GM12878 (cell line): Measurements from ENCODE around the gene TNFRSF1A. TPM values are rescaled to one million over a fixed set of nuclear protein-coding genes. Genes with fewer than 3 reads are reported as not detected.

Experiments
- ATAC-seq: fragments of 200-7000 bp; cut with Tn5 transposase; 3 replicates; pipeline ENCODE4 v1.9.1; 2020; ENCODE audit warnings: mild to moderate bottlenecking, moderate library complexity
- BruUV-seq: library from RNA; stranded (reverse); fragments of 400-500 nt; replicated peaks from 2 replicates; lab custom pipeline; 2021; lab: Mats Ljungman, UMichigan
- CTCF ChIA-PET: fragments of 300-600 bp; sonication (Branson Sonifier 250); formaldehyde crosslinking; extraction: SDS; loops from one replicate; lab custom pipeline; 2021; ENCODE audit warnings: inconsistent platforms; lab: Yijun Ruan, JAX
- POLR2A ChIA-PET: fragments of 350-600 bp; formaldehyde crosslinking; extraction: SDS; loops from one replicate; lab custom pipeline; 2021; ENCODE audit warnings: inconsistent platforms; lab: Charles Lee
- RAD21 ChIA-PET: fragments of 300-600 bp; sonication (Branson Sonifier 250); formaldehyde crosslinking; loops from one replicate; lab custom pipeline; 2023; ENCODE audit warnings: antibody characterized with exemption; ENCODE audit not compliant: unreplicated experiment; lab: Charles Lee
- SMC1A ChIA-PET: fragments of 300-600 bp; sonication (Branson Sonifier 250); formaldehyde crosslinking; loops from one replicate; lab custom pipeline; 2023; ENCODE audit not compliant: unreplicated experiment, uncharacterized antibody; lab: Charles Lee
- DNase-seq: peaks from one replicate; pipeline ENCODE4 v3.0.0-alpha.2; 2011; ENCODE audit warnings: low read depth, low spot score
- FAIRE-seq: peaks from 3 replicates; lab custom pipeline; 2011; peaks lifted over from hg19 to GRCh38; lab: Jason Lieb, UNC
- H2AFZ ChIP-seq: 2 replicates; pipeline ENCODE4 v1.6.0; 2011; ENCODE audit warnings: low read depth, low read length, control low read depth; ENCODE audit not compliant: control insufficient read depth
- H3K27ac ChIP-seq: 2 replicates; pipeline ENCODE4 v1.5.1; 2011; ENCODE audit warnings: control low read depth; ENCODE audit not compliant: control insufficient read depth, insufficient read depth
- H3K27me3 ChIP-seq, 2 experiments: replicated peaks in 1 of 2; 2 replicates each; pipeline versions ENCODE4 v1.6.0 to v1.6.1; 2011; ENCODE audit warnings: low read length in 1 of 2; ENCODE audit not compliant: control insufficient read depth in 2 of 2, insufficient read depth in 2 of 2
- H3K36me3 ChIP-seq, 2 experiments: 2 replicates each; pipeline ENCODE4 v1.5.1; 2011; ENCODE audit warnings: low read length in 1 of 2; ENCODE audit not compliant: control insufficient read depth in 2 of 2, insufficient read depth in 2 of 2
- H3K4me1 ChIP-seq: 2 replicates; pipeline ENCODE4 v1.6.1; 2011; ENCODE audit warnings: mild to moderate bottlenecking, low read length, moderate library complexity, mixed read lengths; ENCODE audit not compliant: control insufficient read depth, insufficient read depth
- H3K4me2 ChIP-seq: 2 replicates; pipeline ENCODE4 v1.6.0; 2011; ENCODE audit warnings: control low read depth; ENCODE audit not compliant: control insufficient read depth, insufficient read depth
- H3K4me3 ChIP-seq: fragments of 200-600 bp; sonication (generic); 2 replicates; pipeline ENCODE4 v1.5.1; 2016
- H3K79me2 ChIP-seq: 2 replicates; pipeline ENCODE4 v1.6.0; 2011; ENCODE audit warnings: low read length; ENCODE audit not compliant: control insufficient read depth, insufficient read depth
- H3K9ac ChIP-seq: 2 replicates; pipeline ENCODE4 v1.8.0; 2011; ENCODE audit warnings: low read length, control low read depth, mixed read lengths; ENCODE audit not compliant: control insufficient read depth, insufficient read depth
- H3K9me3 ChIP-seq: replicated peaks from 3 replicates; pipeline ENCODE4 v1.5.1; 2011; ENCODE audit warnings: mild to moderate bottlenecking, low read length; ENCODE audit not compliant: control insufficient read depth, insufficient read depth
- H4K20me1 ChIP-seq: 2 replicates; pipeline ENCODE4 v1.6.0; 2011; ENCODE audit not compliant: control insufficient read depth, insufficient read depth
- GABPA ChIP-seq: IDR thresholded peaks from 2 replicates; pipeline ENCODE4 v1.6.1; 2014; ENCODE audit warnings: antibody characterized with exemption, low read depth, mild to moderate bottlenecking, inconsistent platforms
- IRF4 ChIP-seq: IDR thresholded peaks from 2 replicates; pipeline ENCODE4 v1.6.1; 2011; ENCODE audit warnings: low read depth, low read length
- KDM1A ChIP-seq: fragments of 200-600 bp; sonication (generic); IDR thresholded peaks from 2 replicates; pipeline ENCODE4 v1.6.1; 2016; ENCODE audit warnings: borderline replicate concordance
- SPI1 ChIP-seq: IDR thresholded peaks from 2 replicates; pipeline ENCODE4 v1.6.1; 2011; ENCODE audit warnings: low read depth, mild to moderate bottlenecking, low read length, moderate library complexity, borderline replicate concordance; ENCODE audit not compliant: insufficient read depth
- TAF1 ChIP-seq: IDR thresholded peaks from 2 replicates; pipeline ENCODE4 v1.6.1; 2011; ENCODE audit warnings: mild to moderate bottlenecking, low read depth, low read length, borderline replicate concordance
- ZNF274 ChIP-seq: IDR thresholded peaks from one replicate; pipeline ENCODE4 v1.8.0; 2011; ENCODE audit not compliant: insufficient read length, insufficient read depth
- ZNF384 ChIP-seq: IDR thresholded peaks from 2 replicates; pipeline ENCODE4 v1.6.1; 2012; ENCODE audit warnings: low read depth, mild to moderate bottlenecking, low read length, improper control_type of control experiment, borderline replicate concordance
- ZZZ3 ChIP-seq: IDR thresholded peaks from 2 replicates; pipeline ENCODE4 v1.6.1; 2011; ENCODE audit warnings: low read depth; ENCODE audit not compliant: control insufficient read depth, insufficient read length
- WGBS: methylation state at CpG from one replicate; pipeline ENCODE4 v1.1.6; 2016; ENCODE audit warnings: low lambda C conversion rate; ENCODE audit not compliant: insufficient replicate concordance, insufficient coverage; ENCODE audit errors: missing lambda C conversion rate; 5-methylcytosine and 5-hydroxymethylcytosine counted together
- in situ Hi-C: fragments of 300-500 bp; cut with MboI; formaldehyde crosslinking; loops from 9 replicates; pipeline ENCODE4 v1.14.3; 2018; ENCODE audit warnings: mixed read lengths
- intact Hi-C: fragments of 100-400 bp; cut with micrococcal nuclease; formaldehyde crosslinking; loops from one replicate; pipeline ENCODE4 v1.14.2; 2022; ENCODE audit not compliant: unreplicated experiment
- polyA plus RNA-seq, 11 experiments: library from polyadenylated mRNA; depleted of rRNA in 4 of 11; unstranded in 6 of 11; stranded (reverse) in 5 of 11; fragments of >200 nt; fragmentation: Nextera tagmentation in 4 of 11; fragmentation: Illumina TruSeq in 1 of 11; extraction: Ambion mirVana in 4 of 11; extraction: Trizol in 1 of 11; gene quantifications; 1 replicate in 1 of 11; 2 replicates in 10 of 11; pipeline versions ENCODE4 v1.2.1 to v1.2.3, GENCODE V29; 2011 to 2016; ENCODE audit warnings: inconsistent platforms in 2 of 11, missing spikeins in 2 of 11, low read depth in 1 of 11
- total RNA-seq, 4 experiments: library from RNA; depleted of rRNA in 3 of 4; stranded (reverse); fragments of >200 nt in 3 of 4; fragmentation: Illumina TruSeq in 1 of 4; extraction: Trizol in 1 of 4; gene quantifications; 2 replicates each; pipeline versions ENCODE4 v1.2.1 to v1.2.3, GENCODE V29; 2013 to 2021
- TF ChIP-seq, protein P1 (sequence below): fragments of 450-650 bp; IDR thresholded peaks from 2 replicates; pipeline ENCODE4 v1.6.1; 2017; ENCODE audit warnings: mild to moderate bottlenecking, low read depth, inconsistent platforms; ENCODE audit not compliant: poor library complexity, severe bottlenecking

Gene TNFRSF1A
- total and polyA plus RNA-seq, 10 of the 15 experiments (the other 5 are each of a cell fraction or from before 2014, with no cell fraction given): 0.24 to 16.5 (median 13.0) TPM

- H3K4me3 ChIP-seq: no peak overlapping the region; the same call in 1 of the 2 replicates
- H3K36me3 ChIP-seq: no peaks in the 10 kb centered on the region
- no peak overlapping the region; the same call in 1 of the 2 replicates for H3K4me2 ChIP-seq
- POLR2A ChIA-PET: no interaction called here
- no peaks in the 10 kb centered on the region for H3K27me3 ChIP-seq
- in situ Hi-C loops: no loop called here
- TF ChIP-seq GABPA (no peak), KDM1A (no peak), ZNF274 (no peak), IRF4 (no peak), ZNF384 (no peak), ZZZ3 (no peak), TAF1 (no peak), SPI1 (no peak)
- TF ChIP-seq, protein P1, sequence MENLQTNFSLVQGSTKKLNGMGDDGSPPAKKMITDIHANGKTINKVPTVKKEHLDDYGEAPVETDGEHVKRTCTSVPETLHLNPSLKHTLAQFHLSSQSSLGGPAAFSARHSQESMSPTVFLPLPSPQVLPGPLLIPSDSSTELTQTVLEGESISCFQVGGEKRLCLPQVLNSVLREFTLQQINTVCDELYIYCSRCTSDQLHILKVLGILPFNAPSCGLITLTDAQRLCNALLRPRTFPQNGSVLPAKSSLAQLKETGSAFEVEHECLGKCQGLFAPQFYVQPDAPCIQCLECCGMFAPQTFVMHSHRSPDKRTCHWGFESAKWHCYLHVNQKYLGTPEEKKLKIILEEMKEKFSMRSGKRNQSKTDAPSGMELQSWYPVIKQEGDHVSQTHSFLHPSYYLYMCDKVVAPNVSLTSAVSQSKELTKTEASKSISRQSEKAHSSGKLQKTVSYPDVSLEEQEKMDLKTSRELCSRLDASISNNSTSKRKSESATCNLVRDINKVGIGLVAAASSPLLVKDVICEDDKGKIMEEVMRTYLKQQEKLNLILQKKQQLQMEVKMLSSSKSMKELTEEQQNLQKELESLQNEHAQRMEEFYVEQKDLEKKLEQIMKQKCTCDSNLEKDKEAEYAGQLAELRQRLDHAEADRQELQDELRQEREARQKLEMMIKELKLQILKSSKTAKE: no peak
- no peaks in the 10 kb centered on the region for H4K20me1 ChIP-seq
- no TSS peak for BruUV-seq
- SMC1A ChIA-PET: interaction anchor here (0.6 kb wide), 1 partner anchor 19 kb away, joined by 3 read pairs; no protein-coding TSS in a partner anchor
- FAIRE-seq (no peak), ATAC-seq (no peak), DNase-seq (no peak)
- H3K27ac ChIP-seq: no peak overlapping the region
- CTCF ChIA-PET: interaction anchor here (0.5 to 0.9 kb wide), 4 partner anchors 27 to 213 kb away, joined by 3 to 4 read pairs (median 3); no protein-coding TSS in a partner anchor
- H3K4me1 ChIP-seq: peaks cover 7% of the 10 kb centered on the region
- no peak overlapping the region for H3K9ac ChIP-seq
- no peaks in the 10 kb centered on the region for H3K79me2 ChIP-seq
- H2AFZ ChIP-seq: no peak overlapping the region; the same call in 1 of the 2 replicates
- H3K9me3 ChIP-seq: no peaks in the 10 kb centered on the region
- WGBS: 0% methylated on average over 4 of the region's 4 CpGs
- RAD21 ChIA-PET: interaction anchor here (1.3 kb wide), 1 partner anchor 28 kb away, joined by 3 read pairs; no protein-coding TSS in a partner anchor
- intact Hi-C loops: no loop called here
Observed at GRCh38 chr12:6363010-6363329, 21.1 kb upstream of the TNFRSF1A start.
